HL-60 (cell line): ENCODE data around the gene WDR38.

Experiments used
- DNase-seq, 2 experiments: peaks; one replicate each; pipeline ENCODE4 v3.0.0-alpha.2; 2010 to 2020; ENCODE audit warnings: low read depth in 1 of 2, low spot score in 1 of 2
- H3K27ac ChIP-seq: fragments of 250-450 bp; sonication (Bioruptor Pico); replicated peaks from 2 replicates; pipeline ENCODE4 v1.5.1; 2020; ENCODE audit warnings: mild to moderate bottlenecking, moderate library complexity
- H3K27me3 ChIP-seq: fragments of 250-450 bp; sonication (Bioruptor Pico); 2 replicates; pipeline ENCODE4 v1.5.1; 2021; ENCODE audit warnings: mild to moderate bottlenecking, moderate library complexity; ENCODE audit not compliant: insufficient read depth, poor library complexity, severe bottlenecking
- H3K4me3 ChIP-seq: replicated peaks from 2 replicates; pipeline ENCODE4 v1.5.1; 2011; ENCODE audit warnings: mild to moderate bottlenecking, control low read depth, low read length; ENCODE audit not compliant: insufficient read depth
- CTCF ChIP-seq: IDR thresholded peaks from one replicate; pipeline ENCODE4 v1.5.1; 2011; ENCODE audit warnings: low read length, control low read depth, inconsistent platforms; ENCODE audit not compliant: insufficient read depth
- GABPA ChIP-seq: IDR thresholded peaks from 2 replicates; pipeline ENCODE4 v1.6.1; 2012; ENCODE audit warnings: low read depth
- POLR2AphosphoS5 ChIP-seq: IDR thresholded peaks from 2 replicates; pipeline ENCODE4 v1.6.1; 2012; ENCODE audit warnings: low read depth
- REST ChIP-seq: IDR thresholded peaks from 2 replicates; pipeline ENCODE4 v1.6.1; 2012; ENCODE audit warnings: low read depth; ENCODE audit not compliant: insufficient replicate concordance
- SPI1 ChIP-seq: IDR thresholded peaks from 2 replicates; pipeline ENCODE4 v1.6.1; 2012; ENCODE audit warnings: low read depth, mild to moderate bottlenecking, borderline replicate concordance

The WDR38 gene

GRCh38 chr9:124829334-124829669 is 24.0 kb upstream of the WDR38 start:
- Histone ChIP-seq H3K4me3 (no peak overlapping the region), H3K27me3 (no peaks in the 10 kb centered on the region), H3K27ac (no peak overlapping the region)
- TF ChIP-seq CTCF, result no peak
- TF ChIP-seq REST, result no peak
- DNase-seq, result no peak

DNA sequence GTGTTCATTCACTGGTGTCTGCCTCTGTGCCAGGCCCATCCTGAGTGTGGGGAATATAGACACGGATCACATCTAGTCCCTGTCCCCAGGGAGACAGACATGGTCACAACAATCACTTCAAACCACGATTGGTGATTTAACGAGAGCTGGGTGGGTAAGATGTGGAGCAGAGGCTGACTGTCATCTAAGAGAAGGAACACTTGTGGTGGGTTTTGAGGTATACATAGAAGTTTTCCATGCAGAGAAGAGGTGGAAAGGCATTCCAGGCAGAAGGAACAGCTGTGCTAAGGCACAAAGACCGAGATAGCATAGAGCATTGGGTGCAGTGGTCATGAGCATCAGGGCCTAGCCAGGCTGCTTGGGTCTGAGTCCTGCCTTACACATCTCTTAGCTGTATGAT is 22.7 kb upstream of the WDR38 start:
- TF ChIP-seq SPI1 (no peak), REST (no peak), GABPA (no peak), CTCF (no peak), POLR2AphosphoS5 (no peak)
- Histone ChIP-seq H3K27me3 (no peaks in the 10 kb centered on the region), H3K4me3 (no peak overlapping the region), H3K27ac (no peak overlapping the region)
- no peak for DNase-seq

DNA sequence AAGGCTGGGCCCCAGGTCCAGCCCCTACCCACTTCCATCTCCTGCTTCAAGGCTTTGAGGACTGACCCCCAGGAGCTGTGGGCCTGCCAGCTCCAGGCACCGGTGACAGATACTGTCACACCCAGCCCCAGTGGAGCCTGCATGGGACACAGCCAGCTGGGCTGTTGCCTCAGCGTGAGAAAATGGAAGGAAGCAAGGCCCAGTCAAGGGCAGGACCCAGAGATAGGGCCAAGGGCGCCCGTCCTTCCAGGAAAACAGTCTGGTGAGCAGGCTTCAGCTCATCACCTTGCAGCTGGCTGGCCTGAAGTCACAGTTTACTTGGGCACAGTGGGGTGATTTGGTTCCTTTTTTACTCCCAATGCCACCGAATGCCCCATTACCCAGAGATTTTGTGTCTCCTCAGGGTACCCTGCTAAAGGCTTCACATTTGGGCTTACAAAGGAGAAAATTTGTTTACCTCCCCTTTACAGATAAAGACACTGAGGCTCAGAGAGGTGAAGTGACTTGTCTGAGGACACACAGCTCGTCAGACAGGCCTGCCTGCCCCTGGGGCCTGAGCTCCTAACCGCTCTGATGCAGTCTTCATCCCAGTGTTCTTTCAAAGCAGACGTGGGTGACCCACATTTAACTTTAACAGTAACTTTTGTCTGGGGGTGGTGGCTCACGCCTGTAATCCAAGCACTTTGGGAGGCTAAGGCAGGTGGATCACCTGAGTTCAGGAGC is 21.5 kb upstream of the WDR38 start:
- DNase-seq, result no peak
- Histone ChIP-seq H3K27me3 (no peaks in the 10 kb centered on the region), H3K4me3 (no peak overlapping the region), H3K27ac (no peak overlapping the region; the same call in 1 of the 2 replicates)
- TF ChIP-seq SPI1 (no peak), GABPA (no peak), POLR2AphosphoS5 (no peak), REST (no peak), CTCF (no peak)
